Measurements from ENCODE around the gene REEP3.

Gene REEP3

DNA sequence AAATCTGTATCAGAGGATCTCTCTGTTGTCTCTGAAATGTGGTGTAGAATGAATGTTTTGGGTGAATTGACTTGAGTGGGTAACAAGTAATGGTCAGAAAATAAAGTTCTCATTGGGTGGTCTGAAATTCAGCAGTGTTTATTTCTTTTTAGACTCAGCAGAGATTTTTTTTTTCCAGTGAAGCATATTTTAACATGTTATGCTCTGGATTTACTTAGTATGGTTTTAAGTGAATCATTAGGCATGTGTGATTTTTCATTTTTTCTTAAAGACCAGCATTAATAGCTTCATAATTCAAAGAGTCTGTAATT is 63.5 kb downstream of the REEP3 start:
- DNase-seq (ENCODE audit: insufficient read length, low spot score), result no peak
- FAIRE-seq, result no peak

- DNase-seq (ENCODE audit: insufficient read length, low spot score) (no peak), FAIRE-seq (no peak)
Observed at GRCh38 chr10:63585041-63585440, 63.8 kb downstream of the REEP3 start.

DNA sequence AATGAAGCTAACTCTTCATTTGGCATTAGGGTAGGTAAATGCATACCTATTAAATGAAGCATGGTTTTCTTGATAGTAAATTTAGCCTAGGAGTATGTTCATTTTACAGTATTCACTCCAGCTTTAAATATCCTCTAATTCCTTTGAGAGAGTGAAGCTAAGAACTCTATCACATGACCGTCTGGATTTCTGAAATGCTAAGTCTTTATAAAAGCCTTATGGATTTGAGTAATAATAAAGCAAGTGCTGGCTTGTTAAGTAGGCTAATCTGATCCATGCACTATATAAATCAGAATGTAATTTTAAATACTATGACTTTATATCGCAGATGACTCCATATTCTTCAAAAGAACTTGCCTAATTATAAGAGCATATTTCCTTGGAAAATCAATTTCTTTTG is 64.8 kb downstream of the REEP3 start:
- DNase-seq (ENCODE audit: insufficient read length, low spot score), result no peak
- no peak for FAIRE-seq

DNA sequence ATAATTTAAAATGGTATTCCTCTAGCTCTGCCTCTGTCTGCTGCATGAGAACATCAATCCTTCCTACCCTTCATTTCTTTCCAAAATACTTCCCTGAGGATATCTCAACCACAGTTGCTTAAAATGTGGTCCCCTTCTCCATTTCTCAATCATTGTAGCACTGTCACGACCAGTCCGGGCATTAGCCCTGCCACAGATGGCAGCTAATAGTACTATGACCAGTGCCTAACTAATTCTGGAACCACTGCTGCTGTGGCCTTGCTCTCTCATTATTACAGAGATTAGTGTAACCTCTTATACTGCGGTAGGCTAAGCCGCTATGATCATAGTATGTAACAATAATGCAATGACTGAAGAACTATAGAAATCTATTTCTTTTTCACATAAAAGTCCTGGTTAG is 66.0 kb downstream of the REEP3 start:
- no peak for DNase-seq (ENCODE audit: insufficient read length, low spot score)
- no peak for FAIRE-seq

DNA sequence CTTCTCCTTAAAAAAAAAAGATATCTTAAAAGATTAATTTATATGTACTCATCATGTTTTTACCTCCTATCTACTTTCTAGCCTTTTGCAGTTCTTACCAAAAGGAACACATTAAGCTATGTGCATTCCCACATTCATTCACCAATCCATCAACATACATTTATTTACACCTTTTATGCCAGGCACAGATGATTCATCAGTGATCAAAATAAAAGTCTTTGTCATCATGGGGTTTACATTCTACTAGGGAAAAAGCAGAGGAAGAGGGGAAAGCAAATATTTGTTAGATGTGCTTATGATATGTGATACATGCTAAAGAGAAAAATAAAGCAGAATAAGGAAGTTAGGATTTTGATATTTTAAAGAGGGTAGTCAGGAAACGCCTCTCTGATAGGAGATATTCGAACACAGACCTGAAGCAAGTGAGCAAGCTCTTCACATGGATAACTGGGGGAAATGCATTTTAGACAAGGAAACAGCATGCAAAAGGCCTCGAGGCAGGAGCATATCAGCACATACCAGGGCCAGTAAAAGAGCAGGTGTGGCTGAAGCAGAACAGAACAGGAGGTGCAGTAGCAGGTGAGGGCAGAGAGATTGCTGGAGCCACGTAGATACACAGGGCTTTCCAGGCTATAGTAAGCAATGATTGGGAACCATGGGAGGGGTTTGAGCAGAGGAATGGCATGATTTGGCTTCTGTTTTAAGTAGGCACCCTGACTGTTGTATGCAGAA is 67.4 kb downstream of the REEP3 start:
- DNase-seq (ENCODE audit: insufficient read length, low spot score), result no peak

GRCh38 chr10:63591600-63592379 is 70.6 kb downstream of the REEP3 start:
- FAIRE-seq (no peak), DNase-seq (ENCODE audit: insufficient read length, low spot score) (no peak)

More for the DNA sequence above, 67.4 kb downstream of the REEP3 start:
- no peak for FAIRE-seq

DNA sequence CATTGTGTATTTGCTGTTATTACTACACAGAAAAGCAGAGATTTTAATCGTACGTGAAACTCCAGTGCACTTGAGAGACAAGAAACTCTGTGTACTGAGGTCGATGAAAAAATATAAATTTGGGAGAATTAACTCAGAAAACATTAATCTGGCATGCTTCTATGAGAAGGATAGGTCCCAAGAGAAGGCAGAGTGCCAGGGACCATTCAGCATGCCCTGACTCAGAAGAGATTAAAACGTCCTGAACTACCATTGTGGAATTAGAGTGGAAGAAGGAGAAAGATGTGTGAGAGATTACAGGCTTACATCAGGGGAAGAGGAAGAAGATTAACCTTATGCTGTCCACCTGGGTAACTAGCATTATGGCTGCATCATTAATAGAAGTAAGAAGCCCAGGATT is 72.4 kb downstream of the REEP3 start:
- FAIRE-seq (no peak), DNase-seq (ENCODE audit: insufficient read length, low spot score) (no peak)

DNA sequence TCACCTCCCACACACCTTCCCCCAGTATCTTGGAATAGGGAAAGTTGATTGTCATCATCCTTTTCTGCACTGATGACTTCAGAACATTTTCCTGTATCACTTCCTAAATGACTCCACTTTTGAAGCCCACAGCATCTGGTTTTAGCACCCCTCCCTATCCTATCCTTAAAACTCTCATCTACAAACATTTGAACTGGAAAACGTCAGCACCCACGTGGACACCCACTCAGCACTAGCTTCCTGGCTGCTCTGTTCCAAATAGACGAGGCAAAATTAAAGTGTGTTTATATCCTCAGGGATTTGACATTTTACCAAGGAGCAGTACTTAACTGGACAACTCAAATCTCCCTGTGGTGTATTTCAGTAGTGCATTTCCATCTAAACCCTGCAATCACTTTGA is 73.9 kb downstream of the REEP3 start:
- no peak for FAIRE-seq

DNA sequence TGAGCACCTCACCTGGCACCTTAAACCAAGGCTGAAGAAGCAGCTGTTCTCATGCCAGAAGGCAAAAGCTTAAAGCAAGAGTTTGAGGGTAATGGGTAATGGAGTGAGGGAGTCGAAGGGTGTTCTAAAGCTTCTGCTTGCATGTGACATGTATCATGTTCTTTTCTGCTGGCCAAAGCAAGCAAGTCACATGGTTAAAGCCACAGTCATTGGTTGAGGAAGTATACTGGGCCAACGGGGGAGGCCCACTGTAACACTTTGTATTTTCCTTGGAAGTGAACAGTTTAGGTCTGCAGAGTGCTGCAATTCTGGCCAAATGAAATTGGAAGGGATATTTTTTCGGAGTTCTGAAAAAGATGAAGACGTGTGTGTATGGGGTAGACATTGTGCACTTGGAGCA is 75.7 kb downstream of the REEP3 start:
- no peak for FAIRE-seq
- DNase-seq (ENCODE audit: insufficient read length, low spot score), result no peak

More for the DNA sequence above, 73.9 kb downstream of the REEP3 start:
- no peak for DNase-seq (ENCODE audit: insufficient read length, low spot score)

DNA sequence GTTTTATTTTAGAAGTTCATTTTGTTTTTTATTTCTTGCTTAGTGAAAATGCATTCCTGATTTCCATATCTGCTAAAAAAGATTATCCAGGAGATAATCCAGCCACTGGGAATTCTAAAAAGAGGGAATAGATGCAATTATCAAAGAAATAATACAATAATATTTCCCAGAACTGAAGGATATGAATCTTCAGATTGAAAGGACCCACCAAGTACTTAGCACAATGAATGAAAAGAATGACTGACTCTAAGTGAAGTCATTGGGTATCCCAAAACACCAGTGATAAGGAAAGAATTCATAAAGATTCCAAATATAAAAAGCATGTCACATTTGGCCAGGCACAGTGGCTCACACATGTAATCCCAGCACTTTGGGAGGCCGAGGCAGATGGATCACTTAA is 79.3 kb downstream of the REEP3 start:
- FAIRE-seq (no peak), DNase-seq (ENCODE audit: insufficient read length, low spot score) (no peak)

- FAIRE-seq (no peak), DNase-seq (ENCODE audit: insufficient read length, low spot score) (no peak)
Observed at GRCh38 chr10:63603709-63604445, 82.7 kb downstream of the REEP3 start.

- DNase-seq (ENCODE audit: insufficient read length, low spot score), result no peak
Observed at GRCh38 chr10:63605197-63605967, 84.2 kb downstream of the REEP3 start.

DNA sequence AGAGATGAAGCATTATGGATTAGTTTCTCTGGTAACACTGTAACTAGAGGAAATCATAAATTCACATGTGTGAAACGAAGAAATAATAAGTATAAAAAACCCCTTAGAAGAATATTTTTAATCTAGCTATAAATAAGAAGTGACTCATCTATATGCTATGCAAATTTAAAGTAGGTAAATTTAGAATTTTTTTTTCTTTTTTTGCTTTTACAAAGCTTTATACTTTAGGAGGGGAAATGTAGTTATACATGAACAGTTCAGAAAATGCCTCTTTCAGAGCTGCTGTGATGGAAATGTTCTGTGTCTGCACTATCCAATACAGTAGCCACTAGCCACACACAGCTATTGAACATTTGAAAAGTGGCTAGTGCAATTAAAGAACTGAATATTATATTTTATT is 87.3 kb downstream of the REEP3 start:
- FAIRE-seq, result no peak
- no peak for DNase-seq (ENCODE audit: insufficient read length, low spot score)

More at GRCh38 chr10:63605197-63605967, 84.2 kb downstream of the REEP3 start:
- no peak for FAIRE-seq

- FAIRE-seq (no peak), DNase-seq (ENCODE audit: insufficient read length, low spot score) (no peak)
Observed at GRCh38 chr10:63611078-63611477, 89.9 kb downstream of the REEP3 start.

DNA sequence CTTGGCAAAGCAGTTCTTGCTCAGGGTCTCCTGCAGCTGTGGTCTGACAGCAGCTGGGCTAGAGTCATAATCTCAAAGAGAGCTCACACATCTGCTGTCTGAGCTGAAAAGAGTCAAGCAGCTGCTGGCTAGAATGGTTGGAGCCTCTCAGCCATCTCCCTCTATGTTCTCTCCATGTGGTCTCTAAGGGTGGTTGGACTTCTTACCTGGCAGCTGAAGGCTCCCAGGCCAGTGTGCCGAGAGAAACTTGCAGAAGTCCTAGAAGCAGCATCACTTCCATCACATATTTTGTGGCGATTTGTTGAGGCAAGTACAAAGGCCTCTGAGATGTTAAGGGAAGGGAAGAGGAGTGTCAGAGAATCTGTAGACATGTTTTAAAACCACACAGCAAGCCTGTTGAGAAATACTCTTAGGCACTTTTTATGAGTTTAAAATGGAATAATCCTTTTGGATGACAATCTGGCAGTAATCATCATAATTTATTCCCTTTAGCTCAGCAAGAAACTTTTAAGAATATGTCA is 93.2 kb downstream of the REEP3 start:
- DNase-seq (ENCODE audit: insufficient read length, low spot score), result no peak

GRCh38 chr10:63618552-63618951 is 97.4 kb downstream of the REEP3 start:
- no peak for DNase-seq (ENCODE audit: insufficient read length, low spot score)
- FAIRE-seq, result no peak

More for the DNA sequence above, 93.2 kb downstream of the REEP3 start:
- no peak for FAIRE-seq

GRCh38 chr10:63619426-63619825 is 98.2 kb downstream of the REEP3 start:
- DNase-seq (ENCODE audit: insufficient read length, low spot score) (no peak), FAIRE-seq (no peak)

GRCh38 chr10:63622097-63622496 is 100.9 kb downstream of the REEP3 start:
- DNase-seq (ENCODE audit: insufficient read length, low spot score), result no peak
- no peak for FAIRE-seq

DNA sequence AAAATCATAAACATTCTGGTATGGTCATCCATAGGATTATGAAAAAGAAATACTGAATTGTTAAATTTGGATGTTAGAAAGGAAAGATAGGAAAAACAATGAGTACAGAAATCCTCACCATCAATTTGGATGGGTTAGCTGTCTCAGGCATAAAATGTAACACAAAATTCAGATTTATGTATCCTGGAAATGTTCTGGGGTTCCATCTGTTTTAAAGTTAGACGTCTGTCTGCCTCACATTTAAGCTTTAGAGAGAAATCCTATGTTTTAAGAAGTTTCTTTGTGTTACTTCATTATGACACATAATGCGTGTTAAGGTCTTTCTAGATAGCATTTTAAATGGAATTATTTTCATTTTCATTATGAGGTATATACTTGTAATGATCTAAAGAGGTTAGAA is 103.5 kb downstream of the REEP3 start:
- FAIRE-seq (no peak), DNase-seq (ENCODE audit: insufficient read length, low spot score) (no peak)

- DNase-seq (ENCODE audit: insufficient read length, low spot score) (no peak), FAIRE-seq (no peak)
Observed at GRCh38 chr10:63627396-63627795, 106.2 kb downstream of the REEP3 start.

DNA sequence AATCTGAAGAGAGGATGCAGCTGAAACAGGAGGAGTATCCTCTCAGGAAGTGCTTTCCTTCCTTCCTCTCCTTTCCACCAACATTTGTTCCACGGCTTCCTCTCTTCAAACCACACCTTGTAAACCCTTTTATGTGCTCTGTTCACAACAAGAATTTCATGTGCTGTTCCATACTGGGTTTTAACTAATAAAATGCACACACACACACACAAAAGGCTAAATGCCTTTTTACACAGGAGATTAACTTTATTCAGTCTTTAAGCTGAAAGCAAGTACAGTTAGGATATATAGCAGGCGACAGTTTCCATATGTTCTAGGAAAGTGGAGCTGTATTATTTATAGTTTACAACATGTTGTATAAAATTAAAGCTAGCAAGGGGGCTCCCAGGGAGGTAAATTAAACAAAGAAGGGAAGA is 106.7 kb downstream of the REEP3 start:
- DNase-seq (ENCODE audit: insufficient read length, low spot score) (no peak), FAIRE-seq (no peak)
